Adrenal gland (tissue), 12 donors: ENCODE data around the gene NLRC3. TPM values are rescaled to one million over a fixed set of nuclear protein-coding genes. Genes with fewer than 3 reads are reported as not detected.

ENCODE experiments used
- DNase-seq, 7 donors: peaks; one replicate each; pipeline ENCODE4 v3.0.0-alpha.2; 2019 to 2020
- H3K27ac ChIP-seq, 5 donors: fragments of 200-600 bp; sonication (generic) in 4 of 5; 1 replicate in 3 of 5; 2 replicates in 2 of 5; pipeline versions ENCODE4 v1.5.1 to v1.8.0; 2016 to 2020; ENCODE audit warnings: mild to moderate bottlenecking in 1 of 5
- H3K27me3 ChIP-seq: fragments of 200-600 bp; 2 replicates; pipeline ENCODE4 v1.8.0; 2021
- H3K36me3 ChIP-seq, 2 donors: fragments of 200-600 bp; replicated peaks in 1 of 2; 1 replicate in 1 of 2; 2 replicates in 1 of 2; pipeline versions ENCODE4 v1.5.1 to v1.8.0; 2018 to 2022
- H3K4me1 ChIP-seq, 2 donors: fragments of 200-600 bp; replicated peaks in 1 of 2; 1 replicate in 1 of 2; 2 replicates in 1 of 2; pipeline versions ENCODE4 v1.5.1 to v1.8.0; 2018 to 2021
- H3K4me3 ChIP-seq, 4 donors: fragments of 200-600 bp; sonication (generic) in 3 of 4; one replicate each; pipeline ENCODE4 v1.5.1; 2016 to 2018
- H3K9me3 ChIP-seq, 3 donors: fragments of 200-600 bp; sonication (generic) in 1 of 3; replicated peaks in 1 of 3; 1 replicate in 2 of 3; 2 replicates in 1 of 3; pipeline versions ENCODE4 v1.5.1 to v1.8.0; 2016 to 2021
- CTCF ChIP-seq, 6 experiments: fragments of 450-650 bp in 4 of 6; fragments of 200-600 bp in 2 of 6; sonication (generic) in 1 of 6; IDR thresholded peaks; 1 replicate in 5 of 6; 2 replicates in 1 of 6; pipeline versions ENCODE4 v1.5.1 to v1.8.0; 2016 to 2021; ENCODE audit warnings: antibody characterized with exemption in 6 of 6, mild to moderate bottlenecking in 2 of 6, moderate library complexity in 1 of 6
- POLR2A ChIP-seq, 2 donors: fragments of 450-650 bp; IDR thresholded peaks; one replicate each; pipeline ENCODE4 v1.6.1; 2017; ENCODE audit warnings: antibody characterized with exemption in 2 of 2, mild to moderate bottlenecking in 2 of 2, moderate library complexity in 1 of 2
- WGBS, 4 donors: extraction: QIAGEN DNeasy Blood & Tissue Kit in 2 of 4; methylation state at CpG; one replicate each; pipeline versions ENCODE4 v1.1.5 to v1.1.7; 2013 to 2017; 5-methylcytosine and 5-hydroxymethylcytosine counted together
- intact Hi-C, 2 donors: fragments of 100-400 bp; cut with DNase I; formaldehyde crosslinking; loops; one replicate each; pipeline versions ENCODE4 v1.14.1 to v1.15.0; 2022 to 2023
- polyA plus RNA-seq, 3 donors: library from polyadenylated mRNA; stranded (reverse); fragments of 200-250 nt in 2 of 3; fragments of 350-450 nt in 1 of 3; fragmentation: Illumina TruSeq in 1 of 3; extraction: RNeasy Lipid Tissue Mini Kit (QIAGEN cat#74804) in 1 of 3; gene quantifications; one replicate each; pipeline ENCODE4 v1.2.3, GENCODE V29; 2013 to 2014
- total RNA-seq, 9 donors: library from RNA; depleted of rRNA in 4 of 9; stranded (reverse); fragments of >200 nt in 4 of 9; fragments of 120-200 nt in 1 of 9; fragmentation: NEBNext Ultra II Directional in 1 of 9; extraction: Animal tissue kit (Norgen Biotek cat#: 25700) in 1 of 9; gene quantifications; one replicate each; pipeline versions ENCODE4 v1.1.0 to v1.2.4, GENCODE V29; 2013 to 2023
- donor health status: healthy with polysubstance abuse.
- donor health status: Bipolar disorder and iron deficiency.
- donor health status: DM: yes; HTN: yes; CAD: no.
- donor health status: DM: no; HTN: no; CAD: no.
- donor health status: DM: no; HTN: no; CAD: no.
- donor health status: DM: yes; HTN: yes; CAD: no.

Gene NLRC3
- total and polyA plus RNA-seq, 12 donors: 0.29 to 2.5 (median 1.5) TPM

DNA sequence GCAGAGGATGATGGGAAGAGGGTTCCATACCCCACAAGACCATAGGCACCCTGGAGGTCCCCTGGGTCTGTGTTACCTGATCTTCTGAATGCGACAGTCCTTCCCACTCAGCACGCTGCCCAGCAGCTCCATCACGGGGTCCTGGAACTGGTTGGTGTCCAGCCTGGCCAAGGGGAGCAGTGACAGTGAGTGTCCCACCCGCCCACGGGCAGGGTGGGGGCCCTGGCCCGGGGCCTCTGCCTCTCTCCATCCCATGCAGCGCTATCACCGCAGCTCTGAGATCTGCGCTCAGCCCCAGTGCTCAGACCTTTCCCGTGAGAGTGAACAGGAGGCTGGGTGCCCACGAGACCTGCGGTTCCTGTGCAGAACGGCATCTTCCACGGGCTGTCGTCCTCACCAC, 15.6 kb downstream of the NLRC3 start:
- H3K27me3 ChIP-seq: no peaks in the 10 kb centered on the region
- no peak for DNase-seq
- H3K27ac ChIP-seq: no peak overlapping the region
- WGBS, 4 donors: 92 to 95% (median 92%) methylated on average over 13 to 15 of the region's 15 CpGs
- H3K36me3 ChIP-seq: no peaks in the 10 kb centered on the region
- intact Hi-C loops: no loop called here
- H3K4me3 ChIP-seq: no peak overlapping the region
- no peaks in the 10 kb centered on the region for H3K4me1 ChIP-seq
- TF ChIP-seq CTCF (IDR thresholded peaks at IDR 0.05) (no peak), POLR2A (IDR thresholded peaks at IDR 0.05) (no peak)
- H3K9me3 ChIP-seq: no peaks in the 10 kb centered on the region

- WGBS, 4 donors: 91 to 93% (median 92%) methylated on average over 6 to 7 of the region's 7 CpGs
- H3K4me1 ChIP-seq: no peaks in the 10 kb centered on the region
- no peak for DNase-seq
- intact Hi-C loops: no loop called here
- H3K4me3 ChIP-seq: no peak overlapping the region
- no peaks in the 10 kb centered on the region for H3K36me3 ChIP-seq
- no peaks in the 10 kb centered on the region for H3K27me3 ChIP-seq
- no peak overlapping the region for H3K27ac ChIP-seq
- no peaks in the 10 kb centered on the region for H3K9me3 ChIP-seq
- TF ChIP-seq POLR2A (IDR thresholded peaks at IDR 0.05): no peak
- TF ChIP-seq CTCF (IDR thresholded peaks at IDR 0.05): no peak
Measured at GRCh38 chr16:3554351-3554928, 22.8 kb downstream of the NLRC3 start.

GRCh38 chr16:3553138-3553923, 23.9 kb downstream of the NLRC3 start:
- Histone ChIP-seq H3K27ac (no peak overlapping the region), H3K4me1 (no peaks in the 10 kb centered on the region), H3K36me3 (no peaks in the 10 kb centered on the region)

More at GRCh38 chr16:3553138-3553923, 23.9 kb downstream of the NLRC3 start:
- no peak overlapping the region for H3K4me3 ChIP-seq
- WGBS, 4 donors: 82 to 87% (median 82%) methylated on average over 11 of the region's 11 CpGs
- intact Hi-C loops: no loop called here
- no peaks in the 10 kb centered on the region for H3K27me3 ChIP-seq
- TF ChIP-seq POLR2A (IDR thresholded peaks at IDR 0.05) (no peak), CTCF (IDR thresholded peaks at IDR 0.05) (no peak)
- DNase-seq: no peak
- H3K9me3 ChIP-seq: no peaks in the 10 kb centered on the region
